Esophagus squamous epithelium (tissue), 5 donors: ENCODE results near the gene RASL11B. TPM values are rescaled to one million over a fixed set of nuclear protein-coding genes. Genes with fewer than 3 reads are reported as not detected.
A peak's percentile ranks its signal among the peaks of the same experiment; 100 is the strongest.

Source experiments
- DNase-seq: peaks from one replicate; lab custom pipeline; 2025; lab: John Stamatoyannopoulos, UW
- H3K27ac ChIP-seq, 4 donors: fragments of 200-600 bp; sonication (generic); one replicate each; pipeline ENCODE4 v1.5.1; 2016 to 2019; ENCODE audit warnings: mild to moderate bottlenecking in 1 of 4
- H3K27me3 ChIP-seq, 4 donors: fragments of 200-600 bp; sonication (generic); 1 replicate in 3 of 4; 2 replicates in 1 of 4; pipeline versions ENCODE4 v1.5.1 to v1.6.0; 2017 to 2021; ENCODE audit warnings: antibody characterized with exemption in 1 of 4
- H3K36me3 ChIP-seq, 3 donors: fragments of 200-600 bp; sonication (generic); one replicate each; pipeline ENCODE4 v1.5.1; 2016 to 2019
- H3K4me1 ChIP-seq, 3 donors: fragments of 200-600 bp; sonication (generic); one replicate each; pipeline ENCODE4 v1.5.1; 2017 to 2019
- H3K4me3 ChIP-seq, 4 donors: fragments of 200-600 bp; sonication (generic); 1 replicate in 3 of 4; 2 replicates in 1 of 4; pipeline ENCODE4 v1.5.1; 2016 to 2019; ENCODE audit warnings: mild to moderate bottlenecking in 2 of 4, moderate library complexity in 1 of 4
- H3K9me3 ChIP-seq, 3 donors: fragments of 200-600 bp; sonication (generic); one replicate each; pipeline ENCODE4 v1.5.1; 2016 to 2019
- POLR2A ChIP-seq, 4 donors: fragments of 450-650 bp; IDR thresholded peaks; one replicate each; pipeline ENCODE4 v1.6.1; 2017; ENCODE audit warnings: antibody characterized with exemption in 4 of 4, mild to moderate bottlenecking in 4 of 4, moderate library complexity in 3 of 4
- WGBS, 2 donors: methylation state at CpG; one replicate each; pipeline ENCODE4 v1.1.5; 2018; 5-methylcytosine and 5-hydroxymethylcytosine counted together
- intact Hi-C: fragments of 100-400 bp; cut with DNase I; formaldehyde crosslinking; loops from one replicate; pipeline ENCODE4 v1.15.0; 2022
- total RNA-seq, 4 donors: library from RNA; depleted of rRNA; stranded (reverse); fragments of >200 nt; gene quantifications; one replicate each; pipeline ENCODE4 v1.1.0, GENCODE V29; 2016
- TF ChIP-seq, protein P1 (sequence below), 6 experiments: fragments of 450-650 bp in 4 of 6; fragments of 200-600 bp in 2 of 6; sonication (generic) in 2 of 6; IDR thresholded peaks; one replicate each; pipeline ENCODE4 v1.5.1; 2016 to 2019; ENCODE audit warnings: antibody characterized with exemption in 6 of 6, mild to moderate bottlenecking in 4 of 6, moderate library complexity in 4 of 6
- donor health status: DM: yes; HTN: yes; CAD: no.

The RASL11B gene
- total RNA-seq, 4 donors from 2014 or later = 0.15 to 0.97 (median 0.83) TPM

DNA sequence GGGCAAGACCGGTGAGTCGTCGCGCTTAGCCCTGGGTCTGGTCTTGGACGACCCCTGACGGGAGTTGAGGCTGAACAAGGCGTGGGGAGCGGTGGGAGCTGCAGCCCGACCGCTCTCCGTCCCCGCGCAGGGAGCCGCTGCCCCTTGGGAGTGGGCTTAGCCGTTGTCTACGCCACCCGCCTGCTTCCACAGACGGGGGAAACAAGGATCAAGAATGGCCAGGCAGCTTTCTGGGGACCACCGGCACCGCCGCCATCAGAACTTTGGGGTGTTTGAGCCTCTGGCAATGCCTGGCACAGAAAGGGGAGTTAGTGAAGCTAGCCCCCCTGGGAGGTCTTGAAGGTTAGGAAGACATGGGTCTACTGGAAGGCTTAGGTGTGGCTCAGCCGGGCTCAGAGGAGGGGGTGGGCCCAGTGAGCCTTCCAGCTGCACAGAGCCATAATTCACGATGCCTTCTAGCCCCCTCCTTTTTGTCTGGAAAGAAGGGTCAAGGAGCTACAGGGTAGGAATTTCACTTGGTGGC, 583 bp downstream of the RASL11B start:
- peaks cover 0 to 37% (median 0%) of the 10 kb centered on the region in 4 donors for H3K27me3 ChIP-seq
- intact Hi-C loops = loop anchor here (10.0 kb wide), 1 partner anchor 138 kb away; no protein-coding TSS in a partner anchor
- peak overlapping the region in 1 of 4 donors; percentile 80 for H3K27ac ChIP-seq
- peak overlapping the region; percentile 57 to 76 (median 66) for H3K4me3 ChIP-seq
- H3K36me3 ChIP-seq = peaks cover 0 to 7% (median 0%) of the 10 kb centered on the region in 3 donors
- WGBS, 2 donors = 17 to 46% methylated on average over 2 to 5 of the region's 23 CpGs
- peaks cover 0 to 10% (median 8%) of the 10 kb centered on the region in 3 donors for H3K9me3 ChIP-seq
- peaks cover 7 to 21% (median 14%) of the 10 kb centered on the region in 3 donors for H3K4me1 ChIP-seq
- no peak for DNase-seq
- no peak for TF ChIP-seq POLR2A (IDR thresholded peaks at IDR 0.05)
- TF ChIP-seq, protein P1, sequence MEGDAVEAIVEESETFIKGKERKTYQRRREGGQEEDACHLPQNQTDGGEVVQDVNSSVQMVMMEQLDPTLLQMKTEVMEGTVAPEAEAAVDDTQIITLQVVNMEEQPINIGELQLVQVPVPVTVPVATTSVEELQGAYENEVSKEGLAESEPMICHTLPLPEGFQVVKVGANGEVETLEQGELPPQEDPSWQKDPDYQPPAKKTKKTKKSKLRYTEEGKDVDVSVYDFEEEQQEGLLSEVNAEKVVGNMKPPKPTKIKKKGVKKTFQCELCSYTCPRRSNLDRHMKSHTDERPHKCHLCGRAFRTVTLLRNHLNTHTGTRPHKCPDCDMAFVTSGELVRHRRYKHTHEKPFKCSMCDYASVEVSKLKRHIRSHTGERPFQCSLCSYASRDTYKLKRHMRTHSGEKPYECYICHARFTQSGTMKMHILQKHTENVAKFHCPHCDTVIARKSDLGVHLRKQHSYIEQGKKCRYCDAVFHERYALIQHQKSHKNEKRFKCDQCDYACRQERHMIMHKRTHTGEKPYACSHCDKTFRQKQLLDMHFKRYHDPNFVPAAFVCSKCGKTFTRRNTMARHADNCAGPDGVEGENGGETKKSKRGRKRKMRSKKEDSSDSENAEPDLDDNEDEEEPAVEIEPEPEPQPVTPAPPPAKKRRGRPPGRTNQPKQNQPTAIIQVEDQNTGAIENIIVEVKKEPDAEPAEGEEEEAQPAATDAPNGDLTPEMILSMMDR (IDR thresholded peaks at IDR 0.05) = no peak

DNA sequence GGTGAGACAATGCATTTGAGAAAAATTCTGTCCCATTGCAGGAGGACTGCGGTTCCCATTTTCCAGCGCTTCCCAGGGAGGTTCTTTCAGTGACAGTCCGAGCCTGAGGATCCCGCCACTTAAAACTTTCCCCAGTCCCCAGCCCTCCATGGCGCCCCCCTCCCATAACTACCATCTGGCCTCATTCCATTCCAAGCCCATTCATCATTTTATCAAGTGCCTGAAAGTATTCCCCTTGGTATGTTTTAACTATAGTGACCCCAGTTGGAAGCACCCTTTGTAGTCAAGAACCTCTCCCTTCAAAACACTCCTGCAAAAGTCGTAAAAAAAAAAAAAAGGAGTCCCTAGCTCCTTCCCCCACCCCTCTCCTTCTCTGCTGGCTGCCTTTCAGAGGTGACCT, 1.2 kb downstream of the RASL11B start:
- peaks cover 7 to 21% (median 14%) of the 10 kb centered on the region in 3 donors for H3K4me1 ChIP-seq
- H3K27ac ChIP-seq = no peak overlapping the region
- intact Hi-C loops = loop anchor here (10.0 kb wide), 1 partner anchor 139 kb away; no protein-coding TSS in a partner anchor
- H3K9me3 ChIP-seq = peaks cover 0 to 4% (median 2%) of the 10 kb centered on the region in 3 donors
- 89 to 91% methylated on average over 6 of the region's 6 CpGs for WGBS, 2 donors
- TF ChIP-seq POLR2A (IDR thresholded peaks at IDR 0.05) = no peak
- TF ChIP-seq, protein P1 (IDR thresholded peaks at IDR 0.05) = no peak
- peaks cover 0 to 7% (median 0%) of the 10 kb centered on the region in 3 donors for H3K36me3 ChIP-seq
- DNase-seq = no peak
- H3K27me3 ChIP-seq = peaks cover 0 to 37% (median 0%) of the 10 kb centered on the region in 4 donors
- no peak overlapping the region for H3K4me3 ChIP-seq

DNA sequence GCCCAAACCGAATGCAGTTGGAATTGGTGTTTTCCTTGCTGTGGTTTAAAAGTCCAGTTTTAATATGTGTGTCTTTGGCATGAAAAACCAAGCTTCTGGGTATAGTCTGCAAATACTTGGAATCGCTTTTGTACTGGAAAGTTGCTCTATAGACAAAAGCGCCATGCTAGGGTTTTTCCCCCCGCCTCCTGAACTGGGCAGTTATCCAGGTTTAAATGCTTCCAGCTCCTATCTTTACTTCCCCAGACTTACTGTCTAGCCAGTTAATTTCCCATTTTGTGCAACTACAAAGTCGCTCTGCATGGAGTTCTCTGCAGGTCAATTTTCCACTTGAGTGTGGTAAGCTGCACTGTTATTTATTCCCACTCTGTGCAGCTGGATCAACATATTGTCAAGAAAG, 2.7 kb downstream of the RASL11B start:
- no peak for TF ChIP-seq POLR2A (IDR thresholded peaks at IDR 0.05)
- TF ChIP-seq, protein P1 (IDR thresholded peaks at IDR 0.05) = no peak
- Histone ChIP-seq H3K4me3 (no peak overlapping the region), H3K27ac (no peak overlapping the region), H3K36me3 (peaks cover 0 to 7% (median 0%) of the 10 kb centered on the region in 3 donors), H3K4me1 (peaks cover 7 to 33% (median 14%) of the 10 kb centered on the region in 3 donors), H3K9me3 (no peaks in the 10 kb centered on the region), H3K27me3 (peaks cover 0 to 34% (median 0%) of the 10 kb centered on the region in 4 donors)
- 51 to 60% methylated on average over 4 to 5 of the region's 5 CpGs for WGBS, 2 donors
- DNase-seq = no peak
- intact Hi-C loops = loop anchor here (10.0 kb wide), 1 partner anchor 140 kb away; no protein-coding TSS in a partner anchor

DNA sequence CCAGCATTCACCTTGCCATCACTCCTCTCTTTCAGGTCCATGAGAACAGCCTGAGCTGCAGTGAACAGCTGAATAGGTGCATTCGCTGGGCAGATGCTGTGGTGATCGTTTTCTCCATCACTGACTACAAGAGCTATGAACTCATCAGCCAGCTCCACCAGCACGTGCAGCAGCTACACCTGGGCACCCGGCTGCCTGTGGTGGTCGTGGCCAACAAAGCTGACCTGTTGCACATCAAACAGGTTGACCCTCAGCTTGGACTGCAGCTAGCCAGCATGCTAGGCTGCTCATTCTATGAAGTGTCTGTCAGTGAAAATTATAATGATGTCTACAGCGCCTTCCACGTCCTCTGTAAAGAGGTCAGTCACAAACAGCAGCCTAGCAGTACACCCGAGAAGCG, 3.2 kb downstream of the RASL11B start:
- H3K9me3 ChIP-seq = no peaks in the 10 kb centered on the region
- H3K4me1 ChIP-seq = peaks cover 7 to 38% (median 14%) of the 10 kb centered on the region in 3 donors
- H3K27me3 ChIP-seq = peaks cover 0 to 29% (median 0%) of the 10 kb centered on the region in 4 donors
- H3K36me3 ChIP-seq = peaks cover 0 to 7% (median 0%) of the 10 kb centered on the region in 3 donors
- WGBS, 2 donors = 88 to 100% methylated on average over 1 to 7 of the region's 9 CpGs
- intact Hi-C loops = loop anchor here (10.0 kb wide), 1 partner anchor 140 kb away; no protein-coding TSS in a partner anchor
- no peak for DNase-seq
- H3K27ac ChIP-seq = no peak overlapping the region
- no peak overlapping the region for H3K4me3 ChIP-seq
- TF ChIP-seq, protein P1 (IDR thresholded peaks at IDR 0.05) = no peak
- TF ChIP-seq POLR2A (IDR thresholded peaks at IDR 0.05) = no peak

DNA sequence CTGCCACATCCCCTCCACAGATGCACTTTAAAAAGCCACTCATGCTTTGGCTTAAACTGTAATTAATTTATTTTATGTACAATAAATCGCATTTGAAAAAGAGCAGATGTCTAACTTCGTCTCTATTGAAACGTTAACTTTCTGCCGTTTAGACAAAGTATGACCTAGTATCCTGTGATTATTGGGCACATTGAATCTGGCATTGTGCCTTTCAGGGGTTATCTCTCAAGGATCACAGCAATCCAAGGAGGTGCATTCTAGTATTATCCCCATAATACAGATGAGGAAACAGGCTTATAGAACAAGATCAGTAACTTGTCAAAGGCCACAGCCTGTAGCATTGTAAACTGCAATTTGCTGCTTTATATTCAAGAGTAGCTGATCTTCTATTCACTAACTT, 4.6 kb downstream of the RASL11B start:
- WGBS, 2 donors = 84 to 90% methylated on average over 4 of the region's 4 CpGs
- H3K4me3 ChIP-seq = no peak overlapping the region
- DNase-seq = no peak
- H3K4me1 ChIP-seq = peaks cover 7 to 34% (median 7%) of the 10 kb centered on the region in 3 donors
- peaks cover 0 to 7% (median 0%) of the 10 kb centered on the region in 3 donors for H3K36me3 ChIP-seq
- no peak overlapping the region for H3K27ac ChIP-seq
- intact Hi-C loops = loop anchor here (10.0 kb wide), 1 partner anchor 142 kb away; no protein-coding TSS in a partner anchor
- peaks cover 0 to 16% (median 0%) of the 10 kb centered on the region in 4 donors for H3K27me3 ChIP-seq
- no peaks in the 10 kb centered on the region for H3K9me3 ChIP-seq
- TF ChIP-seq, protein P1 (IDR thresholded peaks at IDR 0.05) = no peak
- TF ChIP-seq POLR2A (IDR thresholded peaks at IDR 0.05) = no peak
